Measurements from ENCODE around the gene RHOA. TPM values are rescaled to one million over a fixed set of nuclear protein-coding genes. Genes with fewer than 3 reads are reported as not detected.
"Not testable (repeated sequence)": the region's sequence is repeated elsewhere in the genome, so short reads cannot be mapped to it uniquely, and the experiment has no call there.

The RHOA gene
- total RNA-seq, 6 donors from 2014 or later: 206 to 611 (median 456) TPM

GRCh38 chr3:49329186-49329585 is 82.6 kb downstream of the RHOA start:
- Histone ChIP-seq H3K27me3 (no peaks in the 10 kb centered on the region), H3K9me3 (no peaks in the 10 kb centered on the region), H3K4me1 (peaks cover 8 to 19% (median 17%) of the 10 kb centered on the region in 4 donors), H3K36me3 (peaks cover 31 to 100% (median 88%) of the 10 kb centered on the region in 4 donors), H3K27ac (no peak overlapping the region), H3K4me3 (no peak overlapping the region)
- no peak for TF ChIP-seq EP300 (IDR thresholded peaks at IDR 0.05)
- no peak for TF ChIP-seq CTCF (IDR thresholded peaks at IDR 0.05)
- TF ChIP-seq POLR2A (IDR thresholded peaks at IDR 0.05): no peak
- TF ChIP-seq POLR2AphosphoS5 (IDR thresholded peaks at IDR 0.05): no peak
- no peak for ATAC-seq (ENCODE audit: low FRiP score in 2 of 2)
- no peak for DNase-seq
- 88 to 91% methylated on average over 4 of the region's 4 CpGs for WGBS, 2 donors

- 84 to 86% methylated on average over 2 of the region's 2 CpGs for WGBS, 2 donors
- not testable (repeated sequence) for ATAC-seq (ENCODE audit: low FRiP score in 2 of 2); H3K4me3 ChIP-seq; H3K27ac ChIP-seq; H3K9me3 ChIP-seq; H3K27me3 ChIP-seq; DNase-seq
- H3K36me3 ChIP-seq: peaks cover 35 to 100% (median 89%) of the 10 kb centered on the region in 4 donors
- H3K4me1 ChIP-seq: peaks cover 1 to 10% (median 10%) of the 10 kb centered on the region in 4 donors
These were observed 83.4 kb downstream of the RHOA start for GRCh38 chr3:49328350-49328749.

GRCh38 chr3:49327485-49327884 is 84.3 kb downstream of the RHOA start:
- peaks cover 35 to 100% (median 94%) of the 10 kb centered on the region in 4 donors for H3K36me3 ChIP-seq

GRCh38 chr3:49324768-49325167 is 87.0 kb downstream of the RHOA start:
- Histone ChIP-seq H3K27me3 (no peaks in the 10 kb centered on the region), H3K36me3 (peaks cover 38 to 100% (median 87%) of the 10 kb centered on the region in 4 donors), H3K4me1 (no peaks in the 10 kb centered on the region), H3K27ac (no peak overlapping the region), H3K4me3 (no peak overlapping the region), H3K9me3 (no peaks in the 10 kb centered on the region)
- no peak for ATAC-seq (ENCODE audit: low FRiP score in 2 of 2)
- no peak for TF ChIP-seq EP300 (IDR thresholded peaks at IDR 0.05)
- TF ChIP-seq POLR2AphosphoS5 (IDR thresholded peaks at IDR 0.05): no peak
- TF ChIP-seq CTCF (IDR thresholded peaks at IDR 0.05): no peak
- TF ChIP-seq POLR2A (IDR thresholded peaks at IDR 0.05): no peak
- WGBS, 2 donors: 95 to 99% methylated on average over 7 of the region's 7 CpGs
- no peak for DNase-seq

More at GRCh38 chr3:49327485-49327884, 84.3 kb downstream of the RHOA start:
- WGBS, 2 donors: 74 to 83% methylated on average over 4 to 7 of the region's 7 CpGs
- peaks cover 0 to 3% (median 2%) of the 10 kb centered on the region in 4 donors for H3K4me1 ChIP-seq
- no peak overlapping the region for H3K27ac ChIP-seq
- ATAC-seq (ENCODE audit: low FRiP score in 2 of 2) (no peak), DNase-seq (no peak)
- TF ChIP-seq CTCF (IDR thresholded peaks at IDR 0.05) (peak in 3 of 6 experiments; percentile 7 to 19 (median 18)), POLR2AphosphoS5 (IDR thresholded peaks at IDR 0.05) (no peak), POLR2A (IDR thresholded peaks at IDR 0.05) (no peak)
- H3K9me3 ChIP-seq: no peaks in the 10 kb centered on the region
- no peak overlapping the region for H3K4me3 ChIP-seq
- no peaks in the 10 kb centered on the region for H3K27me3 ChIP-seq

- no peak overlapping the region for H3K4me3 ChIP-seq
- peaks cover 11 to 98% (median 68%) of the 10 kb centered on the region in 4 donors for H3K36me3 ChIP-seq
- H3K27me3 ChIP-seq: no peaks in the 10 kb centered on the region
- ATAC-seq (ENCODE audit: low FRiP score in 2 of 2) (no peak), DNase-seq (no peak)
- H3K27ac ChIP-seq: no peak overlapping the region
- TF ChIP-seq POLR2A (IDR thresholded peaks at IDR 0.05) (no peak), EP300 (IDR thresholded peaks at IDR 0.05) (no peak)
- no peaks in the 10 kb centered on the region for H3K4me1 ChIP-seq
- H3K9me3 ChIP-seq: no peaks in the 10 kb centered on the region
- 89 to 92% methylated on average over 15 of the region's 16 CpGs for WGBS, 2 donors
These were observed 94.9 kb downstream of the RHOA start for GRCh38 chr3:49316696-49317457.

Data from upper lobe of left lung (tissue), 6 donors.